GM12878 (cell line): ENCODE results near the gene KRT75.

Experiments
- CEBPZ ChIP-seq: fragments of 150-350 bp; IDR thresholded peaks from 2 replicates; pipeline ENCODE4 v1.6.1; 2016; ENCODE audit warnings: low read depth, low read length
- CTCF ChIP-seq, 3 experiments: IDR thresholded peaks in 2 of 3; conservative IDR thresholded peaks in 1 of 3; 2 replicates each; pipeline ENCODE4 v1.5.1; 2011; ENCODE audit warnings: low read depth in 3 of 3, low read length in 3 of 3, mild to moderate bottlenecking in 3 of 3, control low read depth in 2 of 3, moderate library complexity in 2 of 3, inconsistent platforms in 1 of 3, mixed read lengths in 1 of 3; ENCODE audit not compliant: control insufficient read depth in 2 of 3, insufficient read depth in 1 of 3; ENCODE audit errors: extremely low read depth in 1 of 3
- E2F4 ChIP-seq: IDR thresholded peaks from 2 replicates; pipeline ENCODE4 v1.6.1; 2012; ENCODE audit warnings: low read depth, low read length, improper control_type of control experiment
- POLR2A ChIP-seq: IDR thresholded peaks from 2 replicates; pipeline ENCODE4 v1.6.1; 2011; ENCODE audit warnings: low read depth, mild to moderate bottlenecking, low read length
- RCOR1 ChIP-seq: conservative IDR thresholded peaks from 2 replicates; pipeline ENCODE4 v1.6.1; 2012; ENCODE audit warnings: low read depth, low read length, improper control_type of control experiment
- ZBTB40 ChIP-seq: fragments of 450-650 bp; IDR thresholded peaks from 2 replicates; pipeline ENCODE4 v1.6.1; 2016; ENCODE audit warnings: mild to moderate bottlenecking, moderate library complexity, borderline replicate concordance

- TF ChIP-seq CTCF (IDR thresholded peaks at IDR 0.05 in 2 of 3, conservative IDR thresholded peaks at IDR 0.05 in 1 of 3; ENCODE audit: control insufficient read depth in 2 of 3, extremely low read depth in 1 of 3, insufficient read depth in 1 of 3, low read depth in 3 of 3, low read length in 3 of 3) (no peak), POLR2A (no peak), CEBPZ (no peak), E2F4 (no peak), ZBTB40 (no peak), RCOR1 (no peak)
These were observed 5.2 kb upstream of the KRT75 start for GRCh38 chr12:52439420-52439819.
